Hematopoietic multipotent progenitor cell treated with erythropoietin and hydrocortisone succinate and interleukin-3 and kit ligand, for 6 days (in vitro differentiated cells): ENCODE results near the gene LRIG2.

Source experiments
- DNase-seq: peaks from one replicate; pipeline ENCODE4 v3.0.0-alpha.2; 2015

LRIG2 gene

DNA sequence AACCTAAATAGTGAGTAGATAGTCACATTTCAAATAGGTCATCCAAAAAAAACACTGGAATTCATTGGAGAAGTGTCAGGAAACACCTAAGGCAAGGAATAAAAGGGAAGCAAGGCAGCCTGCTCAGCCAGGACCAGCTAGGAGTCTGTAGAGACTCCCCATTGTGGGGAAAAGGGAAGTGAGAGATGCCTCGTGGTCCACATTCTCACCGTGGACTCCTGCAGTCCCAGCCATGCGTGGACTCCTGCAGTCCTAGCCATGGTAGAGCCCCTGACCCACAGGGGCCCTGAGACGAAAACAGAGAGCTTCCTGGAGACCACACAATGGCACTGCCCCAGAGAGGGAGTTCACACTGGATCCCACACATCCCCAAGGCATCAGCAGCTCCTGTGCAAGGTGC lies 97.5 kb downstream of the LRIG2 start:
- no peak for DNase-seq

DNA sequence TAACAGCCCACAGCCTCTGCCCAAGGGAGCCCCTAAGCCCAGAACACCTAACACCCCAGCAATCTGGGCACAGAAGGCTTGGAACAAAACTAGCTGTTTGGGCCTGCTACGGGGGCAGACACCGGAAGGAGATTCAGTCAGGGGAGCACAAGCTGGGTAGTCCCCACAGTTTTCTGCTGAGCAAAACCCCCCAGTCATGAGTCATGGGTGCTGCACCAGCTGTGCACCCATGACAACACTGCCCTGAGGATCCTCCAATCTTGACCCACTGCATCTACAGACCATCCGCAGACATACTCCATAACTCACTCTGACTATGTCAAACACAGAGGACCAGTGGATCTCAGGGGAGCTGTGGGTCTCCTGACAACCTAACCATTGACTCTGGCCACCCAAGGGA lies 105.1 kb downstream of the LRIG2 start:
- no peak for DNase-seq

DNA sequence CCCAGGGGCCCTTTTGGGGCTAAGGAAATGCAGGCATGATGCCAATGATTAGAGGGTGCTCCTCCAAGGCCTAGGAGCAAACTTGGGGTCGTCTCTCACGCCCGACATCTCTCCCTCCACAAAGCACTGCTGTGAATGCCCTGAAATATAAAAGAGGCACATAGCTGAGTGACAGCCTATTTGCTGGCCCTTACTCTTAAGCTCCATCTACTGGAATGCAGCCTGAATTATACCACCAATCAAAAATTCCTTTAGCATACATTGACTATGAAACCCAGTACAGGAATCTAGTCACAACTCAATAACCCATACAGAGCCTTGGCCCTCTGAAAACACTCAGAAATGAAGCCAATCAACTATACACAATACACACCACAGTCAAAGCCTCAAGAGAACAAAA lies 105.5 kb downstream of the LRIG2 start:
- DNase-seq: peak; percentile 28
